Gastrocnemius medialis (tissue), 4 donors: ENCODE results near the gene GRIP2.

Source experiments
- POLR2A ChIP-seq, 2 donors: fragments of 450-650 bp; IDR thresholded peaks; one replicate each; pipeline ENCODE4 v1.6.1; 2017; ENCODE audit warnings: antibody characterized with exemption in 2 of 2, mild to moderate bottlenecking in 2 of 2, moderate library complexity in 2 of 2
- TF ChIP-seq, protein P1 (sequence below), 5 experiments: fragments of 450-650 bp in 3 of 5; fragments of 200-600 bp in 2 of 5; sonication (generic) in 2 of 5; IDR thresholded peaks in 4 of 5; conservative IDR thresholded peaks in 1 of 5; 1 replicate in 4 of 5; 2 replicates in 1 of 5; pipeline ENCODE4 v1.5.1; 2016 to 2019; ENCODE audit warnings: antibody characterized with exemption in 5 of 5, mild to moderate bottlenecking in 3 of 5, moderate library complexity in 3 of 5

DNA sequence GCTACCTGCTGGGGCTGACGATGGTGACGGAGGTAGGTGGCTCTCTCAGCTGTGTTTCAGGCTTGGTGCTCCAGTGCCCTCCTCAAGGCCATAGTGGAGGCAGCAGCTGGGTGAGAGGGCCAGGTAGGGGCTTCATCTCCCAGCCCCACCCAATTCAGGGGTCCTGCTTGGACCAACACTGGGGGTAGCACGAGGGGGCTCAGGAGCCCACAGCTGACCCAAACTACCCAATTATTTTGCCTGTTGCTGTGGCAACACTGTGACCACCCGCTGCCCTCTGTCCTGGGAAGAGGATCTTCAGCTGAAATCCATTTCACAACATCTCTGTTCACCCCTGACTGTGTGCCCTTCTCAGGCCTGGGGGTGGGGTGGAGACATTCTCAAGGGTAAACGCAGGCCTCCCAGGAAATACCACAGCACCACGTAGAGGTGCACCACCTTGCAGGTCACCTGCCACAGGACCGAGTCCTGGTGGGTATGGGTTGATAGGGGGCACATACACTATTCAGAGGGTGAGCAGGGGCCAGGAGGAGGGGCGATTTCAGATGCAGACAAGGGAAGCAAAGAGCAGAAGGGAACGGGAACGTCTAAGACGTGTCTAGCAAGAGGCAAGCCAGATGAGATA is 62.7 kb downstream of the GRIP2 start:
- TF ChIP-seq POLR2A (IDR thresholded peaks at IDR 0.05), result no peak
- TF ChIP-seq, protein P1, sequence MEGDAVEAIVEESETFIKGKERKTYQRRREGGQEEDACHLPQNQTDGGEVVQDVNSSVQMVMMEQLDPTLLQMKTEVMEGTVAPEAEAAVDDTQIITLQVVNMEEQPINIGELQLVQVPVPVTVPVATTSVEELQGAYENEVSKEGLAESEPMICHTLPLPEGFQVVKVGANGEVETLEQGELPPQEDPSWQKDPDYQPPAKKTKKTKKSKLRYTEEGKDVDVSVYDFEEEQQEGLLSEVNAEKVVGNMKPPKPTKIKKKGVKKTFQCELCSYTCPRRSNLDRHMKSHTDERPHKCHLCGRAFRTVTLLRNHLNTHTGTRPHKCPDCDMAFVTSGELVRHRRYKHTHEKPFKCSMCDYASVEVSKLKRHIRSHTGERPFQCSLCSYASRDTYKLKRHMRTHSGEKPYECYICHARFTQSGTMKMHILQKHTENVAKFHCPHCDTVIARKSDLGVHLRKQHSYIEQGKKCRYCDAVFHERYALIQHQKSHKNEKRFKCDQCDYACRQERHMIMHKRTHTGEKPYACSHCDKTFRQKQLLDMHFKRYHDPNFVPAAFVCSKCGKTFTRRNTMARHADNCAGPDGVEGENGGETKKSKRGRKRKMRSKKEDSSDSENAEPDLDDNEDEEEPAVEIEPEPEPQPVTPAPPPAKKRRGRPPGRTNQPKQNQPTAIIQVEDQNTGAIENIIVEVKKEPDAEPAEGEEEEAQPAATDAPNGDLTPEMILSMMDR (IDR thresholded peaks at IDR 0.05 in 4 of 5, conservative IDR thresholded peaks at IDR 0.05 in 1 of 5), result no peak
